ENCODE results near the gene HMGCR. TPM values are rescaled to one million over a fixed set of nuclear protein-coding genes. Genes with fewer than 3 reads are reported as not detected.

HMGCR gene
- total RNA-seq, 1 donor from 2014 or later = 400 TPM

GRCh38 chr5:75381456-75381855 lies 44.4 kb downstream of the HMGCR start:
- no peak for DNase-seq

GRCh38 chr5:75384218-75384617 lies 47.2 kb downstream of the HMGCR start:
- DNase-seq = no peak

GRCh38 chr5:75387806-75388205 lies 50.8 kb downstream of the HMGCR start:
- no peak for DNase-seq

GRCh38 chr5:75389430-75389829 lies 52.4 kb downstream of the HMGCR start:
- DNase-seq = no peak

- no peak for DNase-seq
These were observed 58.3 kb downstream of the HMGCR start for GRCh38 chr5:75395277-75395676.

GRCh38 chr5:75405296-75405695 lies 68.3 kb downstream of the HMGCR start:
- DNase-seq = no peak

Other genes starting within 250 kb of the HMGCR start
- gene ANKRD31, start 100.3 kb upstream of the HMGCR start, total RNA-seq = 0.94 TPM
- gene CERT1, start 174.4 kb downstream of the HMGCR start, total RNA-seq = 49.6 TPM
- 56.5 TPM for gene POLK, start 174.7 kb downstream of the HMGCR start, total RNA-seq

Data from occipital lobe (tissue), 2 donors.